Liver (tissue), 9 donors: ENCODE results near the gene SMIM9. TPM values are rescaled to one million over a fixed set of nuclear protein-coding genes. Genes with fewer than 3 reads are reported as not detected.

Experiments used
- DNase-seq: peaks from one replicate; pipeline ENCODE4 v3.0.0-alpha.2; 2017; ENCODE audit warnings: low spot score
- H3K27ac ChIP-seq, 2 donors: one replicate each; pipeline ENCODE4 v1.7.0; 2013; ENCODE audit warnings: inconsistent platforms in 2 of 2, low read length in 2 of 2, control low read depth in 1 of 2, low read depth in 1 of 2, mild to moderate bottlenecking in 1 of 2
- H3K27me3 ChIP-seq, 4 donors: one replicate each; pipeline versions ENCODE4 v1.6.1 to v1.7.0; 2013; ENCODE audit warnings: low read length in 3 of 4, inconsistent platforms in 1 of 4, mild to moderate bottlenecking in 1 of 4, moderate library complexity in 1 of 4; ENCODE audit not compliant: control insufficient read depth in 4 of 4, insufficient read depth in 4 of 4
- H3K36me3 ChIP-seq, 4 donors: one replicate each; pipeline versions ENCODE4 v1.6.1 to v1.7.0; 2013; ENCODE audit warnings: low read length in 3 of 4, mild to moderate bottlenecking in 3 of 4, low read depth in 1 of 4, moderate library complexity in 1 of 4; ENCODE audit not compliant: control insufficient read depth in 4 of 4, insufficient read depth in 3 of 4
- H3K4me1 ChIP-seq, 4 donors: one replicate each; pipeline versions ENCODE4 v1.6.1 to v1.7.0; 2013; ENCODE audit warnings: low read length in 3 of 4, mild to moderate bottlenecking in 3 of 4, moderate library complexity in 1 of 4; ENCODE audit not compliant: control insufficient read depth in 4 of 4, insufficient read depth in 4 of 4
- H3K4me3 ChIP-seq, 3 donors: one replicate each; pipeline versions ENCODE4 v1.6.1 to v1.7.0; 2013; ENCODE audit warnings: low read length in 3 of 3, control low read depth in 1 of 3, low read depth in 1 of 3, mild to moderate bottlenecking in 1 of 3
- H3K9ac ChIP-seq, 2 donors: one replicate each; pipeline ENCODE4 v1.7.0; 2013; ENCODE audit warnings: low read length in 2 of 2, mild to moderate bottlenecking in 2 of 2, moderate library complexity in 2 of 2, control low read depth in 1 of 2, low read depth in 1 of 2
- H3K9me3 ChIP-seq, 4 donors: one replicate each; pipeline versions ENCODE4 v1.6.1 to v1.7.0; 2013; ENCODE audit warnings: low read length in 3 of 4; ENCODE audit not compliant: control insufficient read depth in 4 of 4
- EGR1 ChIP-seq, 2 donors: IDR thresholded peaks; 2 replicates each; pipeline ENCODE4 v1.6.1; 2016 to 2018; ENCODE audit warnings: antibody characterized with exemption in 2 of 2, low read depth in 2 of 2
- FOXA1 ChIP-seq: IDR thresholded peaks from 2 replicates; pipeline ENCODE4 v1.6.1; 2016; ENCODE audit warnings: antibody characterized with exemption
- FOXA2 ChIP-seq: IDR thresholded peaks from 2 replicates; pipeline ENCODE4 v1.6.1; 2016; ENCODE audit warnings: antibody characterized with exemption
- GABPA ChIP-seq, 2 donors: IDR thresholded peaks in 1 of 2; conservative IDR thresholded peaks in 1 of 2; 2 replicates each; pipeline ENCODE4 v1.6.1; 2016; ENCODE audit warnings: antibody characterized with exemption in 2 of 2, mild to moderate bottlenecking in 1 of 2, moderate library complexity in 1 of 2
- HNF4A ChIP-seq, 2 donors: conservative IDR thresholded peaks; 2 replicates each; pipeline ENCODE4 v1.6.1; 2016; ENCODE audit warnings: antibody characterized with exemption in 2 of 2, mild to moderate bottlenecking in 2 of 2
- HNF4G ChIP-seq: IDR thresholded peaks from 2 replicates; pipeline ENCODE4 v1.6.1; 2016; ENCODE audit warnings: antibody characterized with exemption
- JUND ChIP-seq, 2 donors: IDR thresholded peaks; 2 replicates each; pipeline ENCODE4 v1.6.1; 2016; ENCODE audit warnings: antibody characterized with exemption in 2 of 2
- NR2F2 ChIP-seq: IDR thresholded peaks from 2 replicates; pipeline ENCODE4 v1.6.1; 2016; ENCODE audit warnings: antibody characterized with exemption
- RAD21 ChIP-seq, 2 donors: IDR thresholded peaks; 2 replicates each; pipeline ENCODE4 v1.6.1; 2016; ENCODE audit warnings: antibody characterized with exemption in 2 of 2, mild to moderate bottlenecking in 2 of 2
- RXRA ChIP-seq, 2 donors: IDR thresholded peaks; 2 replicates each; pipeline ENCODE4 v1.6.1; 2017 to 2018; ENCODE audit warnings: antibody characterized with exemption in 2 of 2, mild to moderate bottlenecking in 1 of 2
- SP1 ChIP-seq: IDR thresholded peaks from 2 replicates; pipeline ENCODE4 v1.6.1; 2018; ENCODE audit warnings: antibody characterized with exemption, mild to moderate bottlenecking
- TAF1 ChIP-seq: conservative IDR thresholded peaks from 2 replicates; pipeline ENCODE4 v1.6.1; 2016; ENCODE audit warnings: antibody characterized with exemption, mild to moderate bottlenecking
- YY1 ChIP-seq: IDR thresholded peaks from 2 replicates; pipeline ENCODE4 v1.6.1; 2016; ENCODE audit warnings: antibody characterized with exemption, mild to moderate bottlenecking
- WGBS: extraction: QIAGEN DNeasy Blood & Tissue Kit; methylation state at CpG from one replicate; pipeline ENCODE4 v1.1.7; 2013; 5-methylcytosine and 5-hydroxymethylcytosine counted together
- polyA plus RNA-seq, 2 donors: library from polyadenylated mRNA; stranded (reverse) in 1 of 2; unstranded in 1 of 2; fragments of 200-250 nt in 1 of 2; fragments of >200 nt in 1 of 2; fragmentation: Nextera tagmentation in 1 of 2; extraction: Ambion mirVana in 1 of 2; gene quantifications; one replicate each; pipeline versions ENCODE4 v1.2.1 to v1.2.3, GENCODE V29; 2013 to 2015
- total RNA-seq, 2 donors: library from RNA; depleted of rRNA; stranded (reverse); fragments of >200 nt; gene quantifications; one replicate each; pipeline ENCODE4 v1.2.3, GENCODE V29; 2014
- TF ChIP-seq, protein P1 (sequence below): IDR thresholded peaks from 2 replicates; pipeline ENCODE4 v1.6.1; 2016; ENCODE audit warnings: antibody characterized with exemption, mild to moderate bottlenecking
- TF ChIP-seq, protein P2 (sequence below): IDR thresholded peaks from 2 replicates; pipeline ENCODE4 v1.6.1; 2016; ENCODE audit warnings: antibody characterized with exemption
- TF ChIP-seq, protein P3 (sequence below): IDR thresholded peaks from 2 replicates; pipeline ENCODE4 v1.6.1; 2016; ENCODE audit warnings: antibody characterized with exemption
- TF ChIP-seq, protein P4 (sequence below): fragments of 150-350 bp; IDR thresholded peaks from 2 replicates; pipeline ENCODE4 v1.5.1; 2017; ENCODE audit warnings: improper control_type of control experiment, low read depth, low read length; ENCODE audit not compliant: missing input control
- donor health status: healthy.
- donor health status: healthy.
- donor health status: healthy.
- donor health status: healthy.
- donor health status: healthy.

Gene SMIM9
- total and polyA plus RNA-seq, 4 donors, result 0.50 TPM; not detected in 3

DNA sequence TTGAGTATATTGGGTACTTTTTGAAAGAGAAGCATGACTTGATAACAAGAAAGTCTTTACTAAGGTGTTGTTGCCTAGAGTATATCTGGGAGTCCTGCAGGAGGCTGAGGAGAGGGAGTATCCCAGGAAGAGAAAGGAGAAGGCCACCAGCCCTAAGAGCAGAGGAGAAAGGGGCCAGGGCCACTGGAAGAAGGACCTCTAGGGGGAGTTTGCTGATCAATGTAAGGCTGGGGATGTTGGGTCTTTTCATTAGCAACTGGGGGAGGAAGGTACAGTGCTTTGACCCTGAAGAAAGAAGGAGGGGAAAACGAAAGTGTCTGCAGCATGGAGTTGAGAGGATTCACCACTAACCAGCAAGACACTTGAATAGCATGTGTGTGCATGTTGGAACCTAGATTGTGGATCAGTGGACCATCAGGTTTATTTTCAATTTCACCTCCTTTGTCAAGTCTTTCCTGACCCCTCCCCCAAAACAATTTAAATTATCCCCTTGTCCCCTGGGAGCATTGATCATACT is 4.5 kb downstream of the SMIM9 start:
- H3K4me3 ChIP-seq, result no peak overlapping the region
- H3K4me1 ChIP-seq, result no peaks in the 10 kb centered on the region
- H3K27ac ChIP-seq, result no peak overlapping the region
- DNase-seq, result no peak
- WGBS, result 38% methylated on average over 1 of the region's 1 CpG
- H3K9ac ChIP-seq, result no peak overlapping the region
- no peaks in the 10 kb centered on the region for H3K36me3 ChIP-seq
- no peak for TF ChIP-seq HNF4G
- no peak for TF ChIP-seq RXRA (IDR thresholded peaks at IDR 0.05)
- no peak for TF ChIP-seq SP1
- TF ChIP-seq, protein P1, sequence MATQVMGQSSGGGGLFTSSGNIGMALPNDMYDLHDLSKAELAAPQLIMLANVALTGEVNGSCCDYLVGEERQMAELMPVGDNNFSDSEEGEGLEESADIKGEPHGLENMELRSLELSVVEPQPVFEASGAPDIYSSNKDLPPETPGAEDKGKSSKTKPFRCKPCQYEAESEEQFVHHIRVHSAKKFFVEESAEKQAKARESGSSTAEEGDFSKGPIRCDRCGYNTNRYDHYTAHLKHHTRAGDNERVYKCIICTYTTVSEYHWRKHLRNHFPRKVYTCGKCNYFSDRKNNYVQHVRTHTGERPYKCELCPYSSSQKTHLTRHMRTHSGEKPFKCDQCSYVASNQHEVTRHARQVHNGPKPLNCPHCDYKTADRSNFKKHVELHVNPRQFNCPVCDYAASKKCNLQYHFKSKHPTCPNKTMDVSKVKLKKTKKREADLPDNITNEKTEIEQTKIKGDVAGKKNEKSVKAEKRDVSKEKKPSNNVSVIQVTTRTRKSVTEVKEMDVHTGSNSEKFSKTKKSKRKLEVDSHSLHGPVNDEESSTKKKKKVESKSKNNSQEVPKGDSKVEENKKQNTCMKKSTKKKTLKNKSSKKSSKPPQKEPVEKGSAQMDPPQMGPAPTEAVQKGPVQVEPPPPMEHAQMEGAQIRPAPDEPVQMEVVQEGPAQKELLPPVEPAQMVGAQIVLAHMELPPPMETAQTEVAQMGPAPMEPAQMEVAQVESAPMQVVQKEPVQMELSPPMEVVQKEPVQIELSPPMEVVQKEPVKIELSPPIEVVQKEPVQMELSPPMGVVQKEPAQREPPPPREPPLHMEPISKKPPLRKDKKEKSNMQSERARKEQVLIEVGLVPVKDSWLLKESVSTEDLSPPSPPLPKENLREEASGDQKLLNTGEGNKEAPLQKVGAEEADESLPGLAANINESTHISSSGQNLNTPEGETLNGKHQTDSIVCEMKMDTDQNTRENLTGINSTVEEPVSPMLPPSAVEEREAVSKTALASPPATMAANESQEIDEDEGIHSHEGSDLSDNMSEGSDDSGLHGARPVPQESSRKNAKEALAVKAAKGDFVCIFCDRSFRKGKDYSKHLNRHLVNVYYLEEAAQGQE, result no peak
- TF ChIP-seq FOXA1, result no peak
- TF ChIP-seq HNF4A (conservative IDR thresholded peaks at IDR 0.05), result no peak
- no peak for TF ChIP-seq JUND (IDR thresholded peaks at IDR 0.05)
- no peak for TF ChIP-seq TAF1
- TF ChIP-seq GABPA (IDR thresholded peaks at IDR 0.05 in 1 of 2, conservative IDR thresholded peaks at IDR 0.05 in 1 of 2), result no peak
- no peak for TF ChIP-seq NR2F2
- no peak for TF ChIP-seq RAD21 (IDR thresholded peaks at IDR 0.05)
- no peaks in the 10 kb centered on the region for H3K27me3 ChIP-seq
- H3K9me3 ChIP-seq, result no peaks in the 10 kb centered on the region

DNA sequence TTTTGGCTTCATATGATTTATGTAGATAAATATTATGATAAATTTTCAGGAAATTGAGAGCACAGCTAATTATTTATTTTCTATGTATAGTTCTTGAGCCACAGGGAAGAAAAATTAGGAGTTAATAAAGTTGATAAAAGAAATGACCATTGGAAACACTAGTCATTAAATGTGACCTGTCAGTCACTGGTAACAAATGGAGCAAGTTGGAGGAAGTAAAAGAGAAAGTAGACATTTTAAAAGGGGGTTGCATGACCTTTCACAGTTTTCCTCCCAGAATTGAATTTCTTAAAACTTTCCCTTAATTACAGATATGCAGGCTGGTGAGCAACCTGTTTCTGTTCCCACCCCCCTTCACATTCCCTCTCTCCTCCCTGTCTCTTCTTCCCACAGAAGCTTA is 5.3 kb downstream of the SMIM9 start:
- Histone ChIP-seq H3K27me3 (no peaks in the 10 kb centered on the region), H3K4me3 (no peak overlapping the region), H3K9ac (no peak overlapping the region), H3K9me3 (no peaks in the 10 kb centered on the region), H3K4me1 (no peaks in the 10 kb centered on the region), H3K27ac (no peak overlapping the region), H3K36me3 (no peaks in the 10 kb centered on the region)
- TF ChIP-seq, protein P2, sequence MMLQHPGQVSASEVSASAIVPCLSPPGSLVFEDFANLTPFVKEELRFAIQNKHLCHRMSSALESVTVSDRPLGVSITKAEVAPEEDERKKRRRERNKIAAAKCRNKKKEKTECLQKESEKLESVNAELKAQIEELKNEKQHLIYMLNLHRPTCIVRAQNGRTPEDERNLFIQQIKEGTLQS, result no peak
- DNase-seq, result no peak

DNA sequence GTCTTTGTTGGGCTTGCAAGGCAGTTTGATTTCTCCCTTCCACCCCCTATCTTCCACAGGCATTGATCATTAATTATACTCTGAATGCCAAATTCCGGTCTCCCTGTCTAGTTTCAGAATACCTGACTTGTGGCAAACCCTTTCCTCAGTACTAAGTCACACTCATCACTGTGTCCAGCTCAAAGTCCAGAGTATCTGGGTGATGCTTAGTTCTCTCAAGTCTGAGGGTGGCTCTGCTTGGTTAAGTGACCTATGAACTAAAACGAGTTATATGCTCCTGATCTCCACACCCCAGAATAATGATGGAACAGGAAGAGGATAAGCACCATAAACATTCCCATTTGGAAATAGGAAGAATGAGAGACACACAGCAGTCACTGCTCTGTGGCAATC is 6.5 kb downstream of the SMIM9 start:
- Histone ChIP-seq H3K4me1 (no peaks in the 10 kb centered on the region), H3K36me3 (no peaks in the 10 kb centered on the region), H3K9me3 (no peaks in the 10 kb centered on the region), H3K9ac (no peak overlapping the region), H3K4me3 (no peak overlapping the region), H3K27ac (no peak overlapping the region), H3K27me3 (no peaks in the 10 kb centered on the region)
- WGBS, result 85% methylated on average over 2 of the region's 2 CpGs
- TF ChIP-seq NR2F2, result no peak
- no peak for TF ChIP-seq TAF1
- TF ChIP-seq FOXA1, result no peak
- no peak for TF ChIP-seq EGR1 (IDR thresholded peaks at IDR 0.05; ENCODE audit: low read depth in 2 of 2)
- TF ChIP-seq, protein P3, sequence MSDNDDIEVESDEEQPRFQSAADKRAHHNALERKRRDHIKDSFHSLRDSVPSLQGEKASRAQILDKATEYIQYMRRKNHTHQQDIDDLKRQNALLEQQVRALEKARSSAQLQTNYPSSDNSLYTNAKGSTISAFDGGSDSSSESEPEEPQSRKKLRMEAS, result no peak
- no peak for TF ChIP-seq SP1
- no peak for TF ChIP-seq RXRA (IDR thresholded peaks at IDR 0.05)
- TF ChIP-seq, protein P4, sequence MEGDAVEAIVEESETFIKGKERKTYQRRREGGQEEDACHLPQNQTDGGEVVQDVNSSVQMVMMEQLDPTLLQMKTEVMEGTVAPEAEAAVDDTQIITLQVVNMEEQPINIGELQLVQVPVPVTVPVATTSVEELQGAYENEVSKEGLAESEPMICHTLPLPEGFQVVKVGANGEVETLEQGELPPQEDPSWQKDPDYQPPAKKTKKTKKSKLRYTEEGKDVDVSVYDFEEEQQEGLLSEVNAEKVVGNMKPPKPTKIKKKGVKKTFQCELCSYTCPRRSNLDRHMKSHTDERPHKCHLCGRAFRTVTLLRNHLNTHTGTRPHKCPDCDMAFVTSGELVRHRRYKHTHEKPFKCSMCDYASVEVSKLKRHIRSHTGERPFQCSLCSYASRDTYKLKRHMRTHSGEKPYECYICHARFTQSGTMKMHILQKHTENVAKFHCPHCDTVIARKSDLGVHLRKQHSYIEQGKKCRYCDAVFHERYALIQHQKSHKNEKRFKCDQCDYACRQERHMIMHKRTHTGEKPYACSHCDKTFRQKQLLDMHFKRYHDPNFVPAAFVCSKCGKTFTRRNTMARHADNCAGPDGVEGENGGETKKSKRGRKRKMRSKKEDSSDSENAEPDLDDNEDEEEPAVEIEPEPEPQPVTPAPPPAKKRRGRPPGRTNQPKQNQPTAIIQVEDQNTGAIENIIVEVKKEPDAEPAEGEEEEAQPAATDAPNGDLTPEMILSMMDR, result no peak
- TF ChIP-seq, protein P1, result no peak
- TF ChIP-seq HNF4A (conservative IDR thresholded peaks at IDR 0.05), result no peak
- TF ChIP-seq YY1, result no peak
- TF ChIP-seq FOXA2, result no peak
- DNase-seq, result no peak
